ENCODE results near the gene MCC.

DNA sequence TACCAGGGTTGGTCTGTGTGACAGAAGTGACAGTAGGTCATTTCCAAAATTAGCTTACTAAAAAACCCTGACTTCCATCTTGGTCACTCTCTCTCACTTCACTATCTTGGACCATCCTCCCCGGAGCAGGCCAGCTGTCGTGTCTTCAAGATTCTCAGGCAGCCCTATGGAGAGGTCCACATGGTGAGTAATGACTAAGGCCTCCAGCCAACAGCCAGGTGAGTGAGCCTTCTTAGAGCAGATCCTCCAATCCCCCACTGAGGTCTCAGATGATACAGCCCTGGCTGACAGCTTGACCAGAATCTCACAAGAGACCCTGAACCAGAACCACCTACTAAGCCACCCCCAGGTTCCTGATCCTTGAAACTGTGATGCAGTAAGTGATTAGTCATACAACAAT lies 419.7 kb downstream of the MCC start:
- TF ChIP-seq, protein P1, sequence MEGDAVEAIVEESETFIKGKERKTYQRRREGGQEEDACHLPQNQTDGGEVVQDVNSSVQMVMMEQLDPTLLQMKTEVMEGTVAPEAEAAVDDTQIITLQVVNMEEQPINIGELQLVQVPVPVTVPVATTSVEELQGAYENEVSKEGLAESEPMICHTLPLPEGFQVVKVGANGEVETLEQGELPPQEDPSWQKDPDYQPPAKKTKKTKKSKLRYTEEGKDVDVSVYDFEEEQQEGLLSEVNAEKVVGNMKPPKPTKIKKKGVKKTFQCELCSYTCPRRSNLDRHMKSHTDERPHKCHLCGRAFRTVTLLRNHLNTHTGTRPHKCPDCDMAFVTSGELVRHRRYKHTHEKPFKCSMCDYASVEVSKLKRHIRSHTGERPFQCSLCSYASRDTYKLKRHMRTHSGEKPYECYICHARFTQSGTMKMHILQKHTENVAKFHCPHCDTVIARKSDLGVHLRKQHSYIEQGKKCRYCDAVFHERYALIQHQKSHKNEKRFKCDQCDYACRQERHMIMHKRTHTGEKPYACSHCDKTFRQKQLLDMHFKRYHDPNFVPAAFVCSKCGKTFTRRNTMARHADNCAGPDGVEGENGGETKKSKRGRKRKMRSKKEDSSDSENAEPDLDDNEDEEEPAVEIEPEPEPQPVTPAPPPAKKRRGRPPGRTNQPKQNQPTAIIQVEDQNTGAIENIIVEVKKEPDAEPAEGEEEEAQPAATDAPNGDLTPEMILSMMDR (conservative IDR thresholded peaks at IDR 0.05; ENCODE audit: low read depth, low read length): no peak
- no peak for TF ChIP-seq RFX5 (IDR thresholded peaks at IDR 0.05; ENCODE audit: low read depth, low read length)
